ENCODE results near the gene TM9SF3.

Gene TM9SF3

DNA sequence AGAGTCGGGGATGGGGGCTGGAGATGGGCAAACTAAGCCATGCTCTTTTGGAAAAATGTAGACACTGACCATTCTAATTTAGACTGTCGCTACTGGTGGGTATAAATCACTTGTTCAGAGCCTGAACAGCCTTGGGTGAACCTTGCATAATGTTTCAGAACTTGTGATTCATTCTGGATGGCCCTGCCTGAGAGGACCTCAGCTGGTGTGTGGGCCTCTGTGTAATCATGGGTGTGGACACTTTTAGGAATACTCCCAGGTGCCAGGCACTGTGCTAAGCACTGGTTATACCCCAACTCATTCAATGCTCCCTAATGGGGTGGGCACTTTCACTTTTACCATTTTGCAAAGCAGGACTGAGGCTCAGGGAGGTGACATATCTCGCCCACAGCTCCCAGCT is 26.8 kb upstream of the TM9SF3 start:
- TF ChIP-seq, protein P1, sequence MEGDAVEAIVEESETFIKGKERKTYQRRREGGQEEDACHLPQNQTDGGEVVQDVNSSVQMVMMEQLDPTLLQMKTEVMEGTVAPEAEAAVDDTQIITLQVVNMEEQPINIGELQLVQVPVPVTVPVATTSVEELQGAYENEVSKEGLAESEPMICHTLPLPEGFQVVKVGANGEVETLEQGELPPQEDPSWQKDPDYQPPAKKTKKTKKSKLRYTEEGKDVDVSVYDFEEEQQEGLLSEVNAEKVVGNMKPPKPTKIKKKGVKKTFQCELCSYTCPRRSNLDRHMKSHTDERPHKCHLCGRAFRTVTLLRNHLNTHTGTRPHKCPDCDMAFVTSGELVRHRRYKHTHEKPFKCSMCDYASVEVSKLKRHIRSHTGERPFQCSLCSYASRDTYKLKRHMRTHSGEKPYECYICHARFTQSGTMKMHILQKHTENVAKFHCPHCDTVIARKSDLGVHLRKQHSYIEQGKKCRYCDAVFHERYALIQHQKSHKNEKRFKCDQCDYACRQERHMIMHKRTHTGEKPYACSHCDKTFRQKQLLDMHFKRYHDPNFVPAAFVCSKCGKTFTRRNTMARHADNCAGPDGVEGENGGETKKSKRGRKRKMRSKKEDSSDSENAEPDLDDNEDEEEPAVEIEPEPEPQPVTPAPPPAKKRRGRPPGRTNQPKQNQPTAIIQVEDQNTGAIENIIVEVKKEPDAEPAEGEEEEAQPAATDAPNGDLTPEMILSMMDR (IDR thresholded peaks at IDR 0.05; ENCODE audit: insufficient read depth, missing control alignments): no peak
- DNase-seq (ENCODE audit: insufficient read length, low spot score): no peak
- no peak for FAIRE-seq

DNA sequence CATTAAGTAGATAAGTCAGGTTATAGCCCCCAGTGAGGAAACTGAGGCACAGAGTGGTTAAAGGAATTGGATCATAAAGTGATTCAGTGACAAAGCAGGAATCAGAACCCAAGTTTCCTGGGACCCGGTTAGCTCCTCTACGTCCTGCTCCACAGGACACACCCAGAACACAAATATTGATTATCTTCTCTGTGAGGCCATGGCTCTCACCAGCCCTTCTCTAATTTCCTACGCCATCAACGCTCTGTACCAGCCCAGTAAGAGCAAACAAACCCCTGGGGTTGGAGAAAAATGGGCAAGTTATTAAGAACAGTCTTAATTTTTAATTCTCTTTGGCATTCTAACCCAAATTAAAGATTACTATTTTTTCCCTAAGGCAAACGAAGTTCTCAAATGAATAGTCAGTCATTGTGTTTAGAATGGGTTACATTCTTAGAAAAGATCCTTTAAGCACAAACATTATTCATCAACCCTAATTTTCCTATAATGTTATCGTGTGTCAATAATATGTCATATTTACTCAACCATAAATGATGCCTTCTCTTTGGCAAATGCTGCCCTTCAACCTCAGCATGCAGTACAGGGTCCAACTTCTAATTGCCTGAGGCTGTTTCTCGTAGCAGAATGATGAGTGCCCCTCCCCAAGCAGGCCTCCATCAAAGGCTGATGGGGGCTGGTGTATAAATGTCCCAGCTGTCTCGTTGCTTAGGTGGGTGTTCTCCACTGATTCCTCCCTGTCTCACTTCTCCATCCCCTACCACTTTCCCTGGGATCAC is 25.4 kb upstream of the TM9SF3 start:
- DNase-seq (ENCODE audit: insufficient read length, low spot score) (no peak), FAIRE-seq (no peak)
- TF ChIP-seq, protein P1 (IDR thresholded peaks at IDR 0.05; ENCODE audit: insufficient read depth, missing control alignments): no peak

DNA sequence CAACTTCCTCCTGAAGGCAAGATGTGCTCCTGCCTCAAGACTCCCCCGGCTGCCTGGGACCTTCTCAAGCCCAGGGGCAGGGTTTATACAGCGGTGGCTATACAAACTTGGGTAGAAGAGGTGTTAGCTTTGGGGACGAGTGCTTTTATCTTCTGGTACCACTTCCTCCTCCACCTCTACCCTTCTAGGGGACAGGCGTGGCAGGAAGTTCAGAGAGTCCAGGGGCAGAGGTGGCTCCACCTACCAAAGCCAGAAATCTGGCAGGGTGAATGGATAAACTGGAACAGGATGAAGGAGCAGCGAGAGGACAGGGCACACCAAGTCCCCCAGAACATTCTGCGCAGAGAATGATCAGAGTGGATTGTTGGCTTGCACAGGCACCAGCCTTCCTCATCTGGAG is 24.0 kb upstream of the TM9SF3 start:
- TF ChIP-seq, protein P1 (IDR thresholded peaks at IDR 0.05; ENCODE audit: insufficient read depth, missing control alignments): no peak
- FAIRE-seq (no peak), DNase-seq (ENCODE audit: insufficient read length, low spot score) (no peak)

DNA sequence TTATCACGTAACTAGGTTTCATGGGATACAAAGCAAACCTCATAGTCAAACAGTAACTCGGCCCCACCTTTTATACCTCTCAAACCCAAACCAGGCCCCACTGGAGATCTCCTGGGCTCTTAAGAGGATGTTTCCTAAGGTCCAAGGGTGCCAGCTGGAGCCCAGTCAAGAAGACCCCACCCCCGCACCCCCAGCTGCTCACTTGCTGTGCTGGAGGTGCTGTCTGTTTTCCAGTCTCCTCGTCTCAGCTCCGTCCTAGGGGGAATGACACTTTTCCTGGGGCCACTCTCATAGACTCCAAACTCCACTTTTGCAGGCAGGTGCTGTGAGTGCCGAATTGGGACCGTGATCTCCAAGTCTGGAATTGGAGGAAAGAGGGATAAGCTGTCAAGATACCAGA is 22.7 kb upstream of the TM9SF3 start:
- TF ChIP-seq, protein P1 (IDR thresholded peaks at IDR 0.05; ENCODE audit: insufficient read depth, missing control alignments): no peak
- DNase-seq (ENCODE audit: insufficient read length, low spot score) (no peak), FAIRE-seq (no peak)

DNA sequence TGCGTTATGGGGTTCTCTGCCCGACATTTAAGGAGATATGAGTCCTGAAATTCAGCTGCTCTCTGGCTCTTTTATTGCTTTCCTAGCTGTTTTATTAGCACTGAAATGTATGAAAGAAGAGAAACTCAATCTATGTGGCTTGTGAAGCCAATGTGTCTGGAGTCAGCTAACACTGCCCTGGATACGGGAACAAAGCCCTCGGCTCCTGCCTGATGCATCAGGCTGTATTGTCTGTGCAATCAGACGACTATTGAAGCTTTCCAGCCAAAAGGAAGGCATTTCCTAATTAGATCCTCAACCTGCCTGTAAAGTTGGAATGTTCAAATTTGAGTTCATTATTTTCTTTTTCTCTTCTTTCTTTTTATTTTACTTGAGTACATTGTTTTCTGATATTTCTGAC is 22.0 kb upstream of the TM9SF3 start:
- DNase-seq (ENCODE audit: insufficient read length, low spot score) (no peak), FAIRE-seq (no peak)
- TF ChIP-seq, protein P1 (IDR thresholded peaks at IDR 0.05; ENCODE audit: insufficient read depth, missing control alignments): no peak

GRCh38 chr10:96608262-96608661 is 21.4 kb upstream of the TM9SF3 start:
- DNase-seq (ENCODE audit: insufficient read length, low spot score): no peak
- TF ChIP-seq, protein P1 (IDR thresholded peaks at IDR 0.05; ENCODE audit: insufficient read depth, missing control alignments): no peak
- FAIRE-seq: no peak

GRCh38 chr10:96606946-96607345 is 20.1 kb upstream of the TM9SF3 start:
- DNase-seq (ENCODE audit: insufficient read length, low spot score) (no peak), FAIRE-seq (no peak)
- TF ChIP-seq, protein P1 (IDR thresholded peaks at IDR 0.05; ENCODE audit: insufficient read depth, missing control alignments): no peak
